GM19099 (cell line): ENCODE measurements around the gene GLIS1.

Source experiments
- POLR2A ChIP-seq: IDR thresholded peaks from 3 replicates; pipeline ENCODE4 v1.6.1; 2011; ENCODE audit warnings: low read depth; ENCODE audit not compliant: insufficient read length; ENCODE audit errors: extremely low read depth

The GLIS1 gene

DNA sequence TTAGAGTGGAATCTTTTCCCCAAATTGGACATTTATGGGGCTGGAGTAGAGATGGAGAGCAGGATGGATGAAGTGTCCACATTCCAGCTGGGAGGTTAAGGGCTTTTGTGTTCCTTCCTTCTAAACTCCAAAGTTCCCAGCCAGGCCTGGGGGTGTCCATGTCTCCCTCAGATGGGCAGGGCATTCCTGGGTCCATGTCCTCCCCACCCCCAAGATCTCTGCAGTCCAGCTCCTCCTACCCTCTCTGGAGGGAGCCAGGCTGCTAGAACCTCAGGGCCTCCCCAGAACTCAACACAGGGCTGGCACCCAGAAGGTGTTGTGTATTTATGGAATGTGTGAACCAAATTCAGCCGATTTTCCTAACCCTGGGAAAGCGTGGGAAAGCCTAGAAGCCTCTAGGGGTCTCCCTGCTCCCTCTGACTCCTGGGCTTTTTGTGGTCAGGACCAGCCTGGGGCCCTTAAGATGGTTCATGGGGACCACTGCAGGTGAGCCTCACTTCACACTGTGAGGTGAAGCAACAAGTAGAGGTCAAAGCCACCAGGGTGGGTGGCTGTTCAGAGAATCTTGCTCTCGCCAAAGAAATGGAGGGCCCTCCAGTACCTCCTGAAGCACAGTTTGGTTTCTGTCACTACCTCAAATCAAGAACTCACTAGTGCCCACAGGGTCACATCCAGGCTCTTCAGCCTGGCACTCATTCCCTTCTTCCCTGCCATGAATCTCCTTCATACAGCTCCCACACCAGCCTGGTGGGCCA lies 54.8 kb downstream of the GLIS1 start:
- TF ChIP-seq POLR2A, result no peak

DNA sequence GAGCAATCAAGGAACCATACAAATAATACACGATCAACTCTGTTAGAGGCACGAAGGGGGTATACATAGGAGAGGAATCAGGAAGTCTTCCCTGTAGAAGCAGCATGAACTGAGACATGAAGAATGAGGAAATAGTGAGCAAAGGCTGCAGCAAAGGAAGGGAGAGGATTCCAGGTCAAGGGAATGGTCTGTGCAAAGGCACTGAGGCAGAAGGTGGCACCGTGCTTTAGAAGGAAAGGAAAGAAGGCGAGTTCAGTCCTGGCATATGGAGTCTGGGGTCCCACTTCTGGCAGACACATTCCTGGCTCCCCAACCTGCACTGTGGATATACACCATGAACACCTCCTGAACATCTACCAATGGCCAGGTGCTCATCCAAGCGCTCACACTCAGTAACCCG lies 56.1 kb downstream of the GLIS1 start:
- TF ChIP-seq POLR2A, result no peak

DNA sequence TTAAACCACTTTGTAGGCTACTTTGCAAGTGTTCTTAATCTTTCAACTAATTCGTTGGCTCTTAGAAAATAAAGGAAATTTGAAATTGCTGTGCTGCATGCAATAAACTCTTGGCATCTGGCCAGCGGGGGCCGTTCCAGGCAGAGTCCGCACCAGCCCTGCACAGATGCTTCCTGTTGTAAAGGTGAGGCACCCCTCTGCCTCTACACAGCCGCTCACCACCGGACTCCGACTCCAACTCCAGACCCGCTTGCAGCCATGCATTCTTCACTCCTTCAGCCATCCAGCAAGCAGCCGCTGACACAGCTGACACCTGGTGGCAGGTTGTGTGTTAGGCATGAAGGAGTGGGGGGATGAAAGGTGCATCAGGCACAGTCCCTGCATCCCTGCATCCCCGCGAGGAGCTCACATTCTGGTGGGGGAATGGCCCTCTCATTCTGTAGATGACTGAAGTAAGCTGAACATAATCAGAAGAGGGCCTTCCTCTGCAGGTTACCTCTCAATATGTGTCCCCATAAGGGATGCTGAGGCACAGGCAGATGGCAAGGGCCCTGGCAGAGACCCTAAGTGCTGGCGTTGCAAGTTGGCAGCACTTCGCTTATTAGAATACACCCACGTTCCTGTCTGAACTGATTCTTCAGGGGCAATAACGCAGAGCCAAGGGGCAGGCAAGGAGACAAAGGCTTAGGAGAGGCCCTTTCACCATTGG lies 56.8 kb downstream of the GLIS1 start:
- no peak for TF ChIP-seq POLR2A

DNA sequence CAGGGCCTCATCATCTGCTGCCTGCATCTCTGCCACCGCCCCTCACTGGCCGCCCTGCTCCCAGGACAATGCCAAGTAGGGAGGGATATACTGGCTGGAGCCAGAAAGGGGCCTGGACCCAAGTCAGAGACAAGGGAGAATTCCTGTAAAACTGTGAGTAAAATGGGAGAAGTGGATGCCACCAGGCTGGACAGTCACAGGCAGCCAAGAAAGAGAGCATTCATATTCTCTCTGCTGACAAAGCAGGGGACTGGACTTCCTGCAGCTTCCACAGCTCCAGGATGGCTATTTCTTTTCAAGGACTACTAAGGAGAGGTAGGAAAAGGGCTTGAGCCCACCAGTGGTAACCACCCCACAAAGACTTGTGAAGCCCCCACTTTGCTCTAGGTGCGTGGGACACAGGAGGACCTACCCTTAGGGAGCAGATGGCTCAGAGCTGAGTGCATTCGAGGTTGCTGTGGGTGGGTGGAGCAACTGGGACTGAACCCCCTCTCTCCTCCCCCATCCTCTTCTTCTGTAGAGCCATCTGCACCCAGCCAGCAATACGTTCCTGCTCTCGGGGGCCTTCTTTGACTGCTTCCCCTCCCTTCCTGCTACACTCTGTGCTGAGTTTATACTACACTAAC lies 57.5 kb downstream of the GLIS1 start:
- no peak for TF ChIP-seq POLR2A

DNA sequence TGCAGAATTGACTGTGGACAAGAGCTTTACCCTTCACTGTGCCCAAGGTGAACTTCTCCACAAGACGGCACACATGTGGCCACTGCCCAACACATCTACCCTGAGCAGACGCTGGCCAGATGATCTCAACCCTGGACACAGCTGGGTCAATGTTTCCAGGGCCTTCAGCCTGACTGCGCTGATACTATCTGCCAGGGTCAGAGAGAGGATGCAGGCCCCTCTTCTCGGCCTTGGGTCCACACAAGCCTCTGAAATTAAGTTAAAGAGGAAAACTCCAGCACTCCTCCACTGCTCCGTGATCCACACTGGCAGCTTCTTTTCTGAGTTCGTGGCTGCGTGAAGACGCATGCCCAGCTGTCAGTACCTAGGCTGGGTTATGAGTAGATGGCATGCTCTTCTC lies 58.1 kb downstream of the GLIS1 start:
- TF ChIP-seq POLR2A, result no peak

DNA sequence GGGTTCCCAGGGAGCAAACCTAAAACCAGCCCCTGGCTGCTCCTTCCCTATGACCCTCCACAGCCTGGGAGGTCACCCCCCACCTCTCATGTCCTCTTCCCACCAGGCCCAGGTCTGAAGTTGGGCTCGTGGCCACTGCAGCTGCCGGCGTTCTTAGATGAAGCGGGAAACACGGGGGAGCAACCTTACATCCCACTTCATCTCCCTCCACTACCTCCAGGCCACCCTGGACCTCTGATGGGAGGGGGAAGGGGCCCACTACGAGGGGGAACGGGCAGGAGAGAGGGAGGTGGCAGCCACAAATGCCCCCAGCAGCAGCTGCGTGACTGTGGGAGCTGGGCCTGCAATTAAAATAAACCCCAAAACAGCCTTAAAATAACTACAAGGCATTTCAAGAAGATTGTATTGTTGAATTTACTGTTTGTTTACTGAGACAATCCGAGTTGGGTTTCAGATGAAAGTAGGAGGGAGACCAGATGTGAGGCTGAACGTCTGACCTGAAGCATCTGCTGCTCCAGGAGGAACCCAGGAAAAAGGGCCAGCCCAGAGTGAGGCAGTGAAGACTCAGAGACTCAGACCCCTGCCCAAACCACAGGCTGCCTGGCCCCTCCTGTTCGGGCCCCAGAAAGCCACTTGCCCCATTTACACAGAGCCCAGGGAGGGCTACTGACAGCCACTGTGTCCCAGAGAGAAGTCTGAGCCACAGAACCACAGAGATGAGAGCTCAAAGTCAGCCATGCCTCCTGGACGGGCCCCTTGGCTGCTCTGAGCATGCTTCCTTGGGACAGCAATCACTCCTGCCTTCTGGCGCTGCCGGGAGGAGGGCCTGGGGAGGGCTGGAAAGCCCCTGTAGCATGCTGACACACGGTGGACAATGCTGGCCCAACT lies 59.8 kb downstream of the GLIS1 start:
- TF ChIP-seq POLR2A, result no peak

DNA sequence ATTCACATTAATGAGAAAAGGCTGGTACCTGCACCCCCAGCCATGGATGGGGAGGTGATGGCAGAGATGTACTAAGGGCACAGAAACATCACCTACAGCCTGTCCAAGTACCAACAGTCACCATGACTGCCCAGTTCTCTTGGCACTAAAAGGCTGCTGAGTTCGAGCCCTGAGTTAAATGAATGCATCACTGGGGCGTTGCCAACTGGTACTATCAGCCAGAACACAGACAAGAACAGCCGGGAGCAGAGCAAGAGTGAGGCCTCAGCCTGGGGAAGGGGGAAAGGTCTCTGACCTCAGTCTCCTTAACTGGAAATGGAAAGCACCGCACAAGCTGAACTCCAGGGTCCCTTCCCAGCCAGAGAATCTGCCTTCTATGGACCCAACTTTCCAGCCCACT lies 60.5 kb downstream of the GLIS1 start:
- no peak for TF ChIP-seq POLR2A

DNA sequence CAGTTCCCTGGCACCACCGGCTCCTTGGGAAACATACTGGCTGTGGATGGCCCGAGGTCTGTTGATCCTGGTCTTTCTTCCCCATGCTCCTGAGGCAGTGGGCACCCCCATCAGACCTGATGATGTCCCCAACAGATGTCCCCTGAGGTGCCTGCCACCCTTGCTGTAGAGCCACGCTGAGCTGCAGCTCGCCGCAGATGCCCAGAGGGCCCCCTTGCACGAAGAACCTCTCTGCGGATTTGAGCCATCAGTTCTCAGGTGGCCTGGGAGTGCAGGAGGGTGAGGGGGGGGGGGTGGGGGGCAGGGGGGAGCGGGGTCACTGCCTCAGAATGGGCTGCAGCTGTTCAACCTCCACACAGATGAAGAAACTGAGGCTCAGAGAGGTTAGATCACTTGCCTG lies 60.9 kb downstream of the GLIS1 start:
- TF ChIP-seq POLR2A, result no peak

DNA sequence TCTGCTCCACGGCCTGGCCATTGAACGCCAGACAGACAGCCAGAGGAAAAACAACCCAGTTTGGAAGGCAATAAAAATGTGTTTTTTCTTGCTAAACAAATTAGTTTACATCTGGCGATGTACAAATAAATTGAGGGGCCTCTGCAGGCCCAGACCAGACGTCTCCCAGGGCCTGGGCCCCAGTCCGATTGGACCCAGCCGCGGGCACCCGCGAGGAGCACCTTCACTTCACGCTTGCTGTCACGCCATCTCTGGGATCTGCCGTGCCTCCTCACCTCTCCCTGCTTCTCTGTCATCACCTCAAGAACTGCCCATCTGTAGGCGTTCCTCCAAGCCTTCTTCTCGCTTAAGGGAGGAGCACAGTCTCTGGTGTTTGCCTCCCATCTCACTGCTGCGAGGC lies 61.5 kb downstream of the GLIS1 start:
- no peak for TF ChIP-seq POLR2A

DNA sequence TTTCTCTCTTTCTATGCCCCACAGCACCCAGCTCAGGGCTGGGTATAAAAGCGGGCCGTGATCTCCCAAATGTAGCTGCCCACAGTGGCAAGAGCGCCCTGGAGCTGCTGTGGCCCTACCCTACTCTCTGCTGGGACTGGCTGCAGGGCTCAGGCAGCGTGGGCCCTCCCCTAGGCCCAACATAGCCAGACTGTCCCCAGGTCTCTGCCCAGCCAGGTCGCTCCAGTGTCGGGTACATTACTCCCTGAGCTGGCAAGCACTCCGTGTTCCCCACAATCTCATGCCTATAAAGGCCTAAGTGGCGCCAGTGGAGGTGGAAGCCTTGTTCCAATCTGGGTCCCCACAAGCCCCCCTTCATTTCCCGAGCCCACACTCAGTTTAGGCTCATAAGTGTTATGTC lies 66.2 kb downstream of the GLIS1 start:
- no peak for TF ChIP-seq POLR2A

DNA sequence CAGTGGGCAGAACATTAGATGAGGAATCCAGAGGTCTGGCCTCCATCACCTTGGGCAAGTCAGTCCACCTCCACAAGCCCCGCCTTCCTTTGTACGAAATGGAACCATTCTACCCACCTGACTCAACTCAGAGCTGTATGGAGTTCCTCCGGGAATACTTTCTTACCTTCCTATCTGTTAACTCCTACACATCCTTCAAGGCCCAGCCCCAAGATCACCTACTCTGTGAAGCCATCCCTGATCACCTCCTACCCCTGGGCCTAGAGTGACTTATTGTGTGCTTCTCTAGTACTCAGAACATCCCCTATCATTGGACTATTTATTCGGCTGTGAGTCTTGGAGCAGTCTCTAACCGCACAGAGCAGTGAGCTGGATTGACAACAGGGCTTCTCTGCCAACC lies 66.7 kb downstream of the GLIS1 start:
- no peak for TF ChIP-seq POLR2A

DNA sequence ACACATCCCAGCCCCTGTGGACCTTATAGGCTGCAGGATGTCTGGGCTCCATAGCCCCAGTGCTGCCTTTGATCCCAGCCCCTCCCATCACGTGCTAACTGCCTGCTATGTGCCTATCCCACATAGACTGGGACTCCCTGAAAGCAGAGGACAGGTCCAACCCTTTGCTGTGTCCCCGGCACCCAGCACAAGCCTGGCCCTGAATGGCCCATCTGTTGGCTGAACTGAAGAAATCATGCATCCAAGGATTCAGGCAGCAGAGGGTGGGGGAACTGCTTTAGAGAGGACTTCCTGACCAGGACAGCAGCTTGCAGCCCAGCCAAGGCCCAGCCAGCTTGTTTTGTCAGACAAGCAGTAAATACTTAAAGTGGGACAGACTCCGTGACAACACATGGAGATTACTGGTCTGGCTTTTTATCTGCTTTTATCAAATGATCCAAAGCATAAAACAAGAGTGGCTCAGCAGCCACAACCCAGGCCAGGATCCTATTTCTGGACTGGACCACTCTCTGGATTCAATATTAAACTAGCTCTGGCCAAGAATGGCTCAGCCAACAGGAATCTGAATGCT lies 69.3 kb downstream of the GLIS1 start:
- TF ChIP-seq POLR2A, result no peak

DNA sequence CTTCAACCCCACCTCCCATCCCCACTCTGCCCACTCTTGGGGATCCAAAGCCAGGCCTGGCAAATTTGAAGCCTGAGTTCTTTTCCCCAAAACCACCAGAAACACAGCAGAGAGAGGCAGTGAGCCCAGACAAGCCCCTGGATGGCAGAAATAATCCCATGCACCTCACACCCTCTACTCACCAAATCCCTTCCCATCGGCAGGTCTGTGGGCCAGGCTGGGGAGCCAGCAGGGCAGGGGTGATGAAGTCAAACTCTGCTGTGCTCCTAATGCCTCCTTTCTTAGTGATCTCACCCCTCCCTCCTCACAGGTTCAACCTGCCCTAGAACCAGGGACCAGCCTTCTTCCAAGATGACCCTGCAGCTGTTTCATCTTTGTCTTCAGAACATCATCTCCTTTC lies 72.4 kb downstream of the GLIS1 start:
- TF ChIP-seq POLR2A, result no peak

DNA sequence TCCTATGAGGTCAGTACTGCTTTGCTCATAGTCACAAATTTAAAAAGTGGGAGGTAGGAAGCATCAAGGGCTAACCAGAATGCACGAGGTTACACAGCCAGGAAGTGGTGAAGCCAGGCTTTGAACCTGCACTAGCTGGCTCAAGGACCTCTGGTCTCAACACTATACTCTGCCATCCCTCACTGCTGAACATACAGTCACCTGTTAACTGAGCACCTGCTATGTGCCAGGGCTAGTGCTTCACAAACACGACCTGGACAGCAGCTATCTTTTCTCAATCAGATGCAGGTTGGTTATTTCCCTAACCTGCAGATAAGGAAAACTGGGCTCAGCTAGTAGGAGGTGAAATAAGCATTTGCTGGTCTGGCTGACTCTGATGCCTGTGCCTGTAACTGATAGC lies 73.0 kb downstream of the GLIS1 start:
- TF ChIP-seq POLR2A, result no peak
